K562 (cell line): ENCODE data around the gene GCN1. TPM values are rescaled to one million over a fixed set of nuclear protein-coding genes. Genes with fewer than 3 reads are reported as not detected.
"Not testable (repeated sequence)": the region's sequence is repeated elsewhere in the genome, so short reads cannot be mapped to it uniquely, and the experiment has no call there.

Experiments
- ATAC-seq: fragments of 200-7000 bp; cut with Tn5 transposase; 3 replicates; pipeline ENCODE4 v1.9.1; 2020; ENCODE audit warnings: moderate library complexity
- BruUV-seq: library from RNA; stranded (reverse); fragments of 400-500 nt; replicated peaks from 2 replicates; lab custom pipeline; 2021; lab: Mats Ljungman, UMichigan
- CTCF ChIA-PET: fragments of 300-600 bp; formaldehyde crosslinking; extraction: SDS; loops from one replicate; lab custom pipeline; 2021; ENCODE audit warnings: low intra/inter-chr PET ratio; lab: Yijun Ruan, JAX
- POLR2A ChIA-PET: fragments of 300-600, 350-650 bp; sonication (Branson Sonifier 250); formaldehyde crosslinking; extraction: SDS; loops from one replicate; lab custom pipeline; 2021; ENCODE audit warnings: antibody characterized with exemption, inconsistent platforms; lab: Yijun Ruan, JAX
- DNase-seq, 4 experiments: peaks; one replicate each; pipeline versions ENCODE4 v3.0.0 to v3.0.0-alpha.2; 2011 to 2018; ENCODE audit warnings: low spot score in 3 of 4, mixed read lengths in 3 of 4; ENCODE audit errors: extremely low read depth in 1 of 4
- FAIRE-seq: peaks from 2 replicates; lab custom pipeline; 2011; peaks lifted over from hg19 to GRCh38; lab: Jason Lieb, UNC
- H2AFZ ChIP-seq: 2 replicates; pipeline ENCODE4 v1.6.0; 2011; ENCODE audit warnings: low read depth, low read length, control low read depth, inconsistent platforms
- H3K27ac ChIP-seq: fragments of 200-600 bp; 3 replicates; pipeline ENCODE4 v1.8.0; 2011; ENCODE audit warnings: low read depth, mild to moderate bottlenecking, control low read depth, inconsistent platforms, low read length, moderate library complexity, mixed read lengths; ENCODE audit errors: extremely low read depth
- H3K27me3 ChIP-seq, 2 experiments: fragments of 300-600 bp in 1 of 2; 2 replicates in 1 of 2; 3 replicates in 1 of 2; pipeline versions ENCODE4 v1.6.0 to v1.8.0; 2011; ENCODE audit warnings: inconsistent platforms in 2 of 2, low read length in 2 of 2, mild to moderate bottlenecking in 1 of 2, mixed read lengths in 1 of 2, moderate library complexity in 1 of 2; ENCODE audit not compliant: control insufficient read depth in 2 of 2, insufficient read depth in 2 of 2
- H3K36me3 ChIP-seq: fragments of 300-600 bp; 3 replicates; pipeline ENCODE4 v1.8.0; 2011; ENCODE audit warnings: mild to moderate bottlenecking, low read length, inconsistent platforms; ENCODE audit not compliant: control insufficient read depth, insufficient read depth
- H3K4me1 ChIP-seq, 2 experiments: fragments of 200-600 bp in 1 of 2; replicated peaks in 1 of 2; 2 replicates in 1 of 2; 3 replicates in 1 of 2; pipeline versions ENCODE4 v1.5.1 to v1.8.0; 2011; ENCODE audit warnings: inconsistent platforms in 2 of 2, low read length in 2 of 2, mild to moderate bottlenecking in 1 of 2, mixed read lengths in 1 of 2, moderate library complexity in 1 of 2; ENCODE audit not compliant: control insufficient read depth in 2 of 2, insufficient read depth in 2 of 2
- H3K4me2 ChIP-seq: 2 replicates; pipeline ENCODE4 v1.6.1; 2011; ENCODE audit warnings: low read length, control low read depth, inconsistent platforms, mixed read lengths; ENCODE audit not compliant: insufficient read depth
- H3K4me3 ChIP-seq: fragments of 200-600 bp; sonication (generic), shearing (Covaris generic); 2 replicates; pipeline ENCODE4 v1.5.1; 2016; ENCODE audit warnings: control low read depth, inconsistent platforms
- H3K79me2 ChIP-seq: fragments of 200-600 bp; 3 replicates; pipeline ENCODE4 v1.8.0; 2011; ENCODE audit warnings: low read length, inconsistent platforms; ENCODE audit not compliant: control insufficient read depth, insufficient read depth
- H3K9ac ChIP-seq, 2 experiments: 2 replicates each; pipeline versions ENCODE4 v1.6.0 to v1.6.1; 2011; ENCODE audit warnings: low read depth in 2 of 2, low read length in 2 of 2, control low read depth in 1 of 2, inconsistent platforms in 1 of 2, mild to moderate bottlenecking in 1 of 2, mixed read lengths in 1 of 2; ENCODE audit not compliant: insufficient read depth in 1 of 2
- H3K9me1 ChIP-seq: one replicate; pipeline ENCODE4 v1.6.0; 2011; ENCODE audit warnings: inconsistent platforms, mild to moderate bottlenecking, low read length, moderate library complexity; ENCODE audit not compliant: control insufficient read depth, insufficient read depth
- H3K9me3 ChIP-seq: replicated peaks from 2 replicates; pipeline ENCODE4 v1.5.1; 2011; ENCODE audit warnings: low read depth, low read length, inconsistent platforms; ENCODE audit not compliant: control insufficient read depth, insufficient read depth
- H4K20me1 ChIP-seq: replicated peaks from 2 replicates; pipeline ENCODE4 v1.6.1; 2011; ENCODE audit warnings: low read length, inconsistent platforms, mixed read lengths; ENCODE audit not compliant: control insufficient read depth, insufficient read depth
- HDGF ChIP-seq: fragments of 450-650 bp; IDR thresholded peaks from 2 replicates; pipeline ENCODE4 v1.6.1; 2016
- PHB2 ChIP-seq: fragments of 450-650 bp; IDR thresholded peaks from 2 replicates; pipeline ENCODE4 v1.6.1; 2017; ENCODE audit warnings: low read depth
- POLR2A ChIP-seq: fragments of 450-650 bp; conservative IDR thresholded peaks from 2 replicates; pipeline ENCODE4 v1.6.1; 2016
- POLR2G ChIP-seq: fragments of 200-400 bp; formaldehyde crosslinking; IDR thresholded peaks from 2 replicates; pipeline ENCODE4 v1.6.1; 2017; ENCODE audit warnings: low read depth, mild to moderate bottlenecking, antibody characterized with exemption, low read length, moderate library complexity
- RAD51 ChIP-seq: fragments of 450-650 bp; IDR thresholded peaks from 2 replicates; pipeline ENCODE4 v1.7.1; 2016; ENCODE audit warnings: low read depth, mild to moderate bottlenecking, borderline replicate concordance
- RBFOX2 ChIP-seq: fragments of 200-400 bp; formaldehyde crosslinking; IDR thresholded peaks from 2 replicates; pipeline ENCODE4 v1.6.1; 2017; ENCODE audit warnings: low read depth, mild to moderate bottlenecking, low read length, moderate library complexity
- RBM22 ChIP-seq: fragments of 200-400 bp; formaldehyde crosslinking; IDR thresholded peaks from 2 replicates; pipeline ENCODE4 v1.6.1; 2018; ENCODE audit warnings: low read length, low read depth; ENCODE audit not compliant: poor library complexity, severe bottlenecking
- ZNF239 ChIP-seq: fragments of 250-450 bp; sonication (Bioruptor Pico); IDR thresholded peaks from 2 replicates; pipeline ENCODE4 v1.4.0; 2020; ENCODE audit warnings: mild to moderate bottlenecking
- ZNF384 ChIP-seq: IDR thresholded peaks from 2 replicates; pipeline ENCODE4 v1.6.1; 2012; ENCODE audit warnings: low read depth, low read length, improper control_type of control experiment
- WGBS: fragments of 100-300 bp; shearing (Covaris generic); methylation state at CpG from one replicate; pipeline ENCODE4 v1.1.6; 2016; ENCODE audit warnings: low coverage, mixed read lengths; ENCODE audit not compliant: insufficient coverage; ENCODE audit errors: missing lambda C conversion rate; 5-methylcytosine and 5-hydroxymethylcytosine counted together
- in situ Hi-C: fragments of 300-500 bp; cut with MboI; formaldehyde crosslinking; loops from 4 replicates; pipeline ENCODE4 v1.15.0; 2018; ENCODE audit warnings: inconsistent platforms, mixed read lengths
- intact Hi-C: fragments of 100-400 bp; cut with micrococcal nuclease; formaldehyde crosslinking; loops from 2 replicates; pipeline ENCODE4 v1.14.2; 2022
- polyA plus RNA-seq, 8 experiments: library from polyadenylated mRNA; depleted of rRNA in 4 of 8; stranded (reverse) in 5 of 8; unstranded in 3 of 8; fragments of >200 nt; fragmentation: Nextera tagmentation in 2 of 8; fragmentation: Illumina TruSeq in 1 of 8; extraction: Ambion mirVana in 2 of 8; extraction: Trizol in 1 of 8; gene quantifications; 2 replicates each; pipeline versions ENCODE4 v1.2.1 to v1.2.3, GENCODE V29; 2011 to 2014; ENCODE audit warnings: inconsistent platforms in 1 of 8, missing spikeins in 1 of 8
- total RNA-seq, 7 experiments: library from RNA; depleted of rRNA in 6 of 7; stranded (reverse); fragments of >200 nt in 6 of 7; fragmentation: Illumina TruSeq in 2 of 7; extraction: Trizol in 2 of 7; gene quantifications; 2 replicates each; pipeline versions ENCODE4 v1.2.1 to v1.2.3, GENCODE V29; 2011 to 2021; ENCODE audit warnings: low replicate concordance in 1 of 7
- TF ChIP-seq, protein P1 (sequence below): conservative IDR thresholded peaks from 2 replicates; pipeline ENCODE4 v1.6.1; 2011; ENCODE audit warnings: low read depth, mild to moderate bottlenecking, low read length; ENCODE audit not compliant: control insufficient read depth
- TF ChIP-seq, protein P2 (sequence below): sonication (generic); formaldehyde crosslinking; IDR thresholded peaks from 2 replicates; pipeline ENCODE4 v1.5.0; 2020; ENCODE audit warnings: missing genetic modification reagents

Gene GCN1
- total and polyA plus RNA-seq, 9 of the 15 experiments (the other 6 are each of a cell fraction or from before 2014, with no cell fraction given) = 11.9 to 190 (median 51.7) TPM

DNA sequence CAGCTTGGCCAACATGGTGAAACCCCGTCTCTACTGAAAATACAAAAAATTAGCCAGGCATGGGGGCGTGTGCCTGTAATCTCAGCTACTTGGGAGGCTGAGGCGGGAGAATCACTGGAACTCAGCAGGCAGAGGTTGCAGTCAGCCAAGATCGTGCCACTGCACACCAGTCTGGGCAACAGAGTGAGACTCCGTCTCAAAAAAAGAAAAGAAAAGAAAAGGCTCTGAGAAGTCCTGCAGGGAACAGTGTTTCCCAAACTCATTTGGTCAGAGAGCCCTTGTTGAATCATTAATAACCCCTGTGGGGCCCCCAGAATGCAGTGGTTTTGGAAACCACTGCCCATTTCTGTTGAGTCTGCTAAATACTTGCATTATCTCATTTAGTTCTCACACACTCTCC lies 18.7 kb upstream of the GCN1 start:
- TF ChIP-seq POLR2A (0 out of 2 replicates have a peak, but pooled peaks have one; percentile 17), ZNF239 (CRISPR knock-in tag) (peak; percentile 89)
- TF ChIP-seq, all 486 proteins: peak for 2; not testable (repeated sequence) for 484
- ATAC-seq, H3K4me3 ChIP-seq, H3K9ac ChIP-seq, intact Hi-C loops, in situ Hi-C loops, H3K79me2 ChIP-seq, H3K27me3 ChIP-seq, CTCF ChIA-PET, H2AFZ ChIP-seq, H3K9me1 ChIP-seq, DNase-seq, FAIRE-seq, H3K27ac ChIP-seq, H3K9me3 ChIP-seq, BruUV-seq, H3K4me2 ChIP-seq, H4K20me1 ChIP-seq: not testable (repeated sequence)
- 73% methylated on average over 5 of the region's 5 CpGs for WGBS
- POLR2A ChIA-PET = interaction anchor here (0.6 to 5.3 kb wide), 4 partner anchors 12 to 78 kb away, joined by 3 to 70 read pairs (median 4); partner anchors contain the start of genes RNU4-2 and RPLP0
- peaks cover 55% of the 10 kb centered on the region; the same call in 2 of the 3 replicates for H3K36me3 ChIP-seq
- peaks cover 0 to 34% of the 10 kb centered on the region in 2 experiments; a peak in 2 of 5 replicates for H3K4me1 ChIP-seq

DNA sequence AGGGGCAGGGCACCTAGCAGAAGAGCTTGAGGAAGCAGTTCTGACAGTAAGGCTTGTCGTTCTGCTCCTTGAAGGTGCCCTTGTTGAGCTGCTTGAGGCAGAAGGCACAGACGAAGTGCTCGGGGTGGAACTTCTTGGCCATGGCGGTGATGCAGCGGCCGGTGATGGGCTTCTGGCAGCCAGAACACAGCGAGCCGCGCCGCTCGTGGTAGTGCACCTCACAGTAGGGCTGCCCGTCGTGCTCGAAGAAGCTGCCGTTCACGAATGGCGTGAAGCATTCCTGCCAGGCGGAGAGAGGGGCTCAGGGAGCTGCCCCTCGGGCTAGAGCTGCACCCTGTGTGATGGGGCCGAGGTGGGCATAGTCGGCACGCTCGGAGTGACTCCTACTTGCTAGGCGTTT lies 17.8 kb upstream of the GCN1 start:
- in situ Hi-C loops = no loop called here
- POLR2A ChIA-PET = interaction anchor here (0.5 to 5.3 kb wide), 5 partner anchors 11 to 112 kb away, joined by 3 to 70 read pairs (median 3); partner anchors contain the start of genes RNU4-2 and RPLP0

More for the DNA sequence above, 17.8 kb upstream of the GCN1 start:
- H3K9me1 ChIP-seq = no peaks in the 10 kb centered on the region
- no peak overlapping the region for H3K27ac ChIP-seq
- no TSS peak for BruUV-seq
- H3K27me3 ChIP-seq = no peaks in the 10 kb centered on the region
- peaks cover 59% of the 10 kb centered on the region; the same call in 2 of the 3 replicates for H3K36me3 ChIP-seq
- whole genome bisulfite sequencing = 95% methylated on average over 13 of the region's 24 CpGs
- intact Hi-C loops = no loop called here
- no peak overlapping the region for H2AFZ ChIP-seq
- TF ChIP-seq, protein P1, sequence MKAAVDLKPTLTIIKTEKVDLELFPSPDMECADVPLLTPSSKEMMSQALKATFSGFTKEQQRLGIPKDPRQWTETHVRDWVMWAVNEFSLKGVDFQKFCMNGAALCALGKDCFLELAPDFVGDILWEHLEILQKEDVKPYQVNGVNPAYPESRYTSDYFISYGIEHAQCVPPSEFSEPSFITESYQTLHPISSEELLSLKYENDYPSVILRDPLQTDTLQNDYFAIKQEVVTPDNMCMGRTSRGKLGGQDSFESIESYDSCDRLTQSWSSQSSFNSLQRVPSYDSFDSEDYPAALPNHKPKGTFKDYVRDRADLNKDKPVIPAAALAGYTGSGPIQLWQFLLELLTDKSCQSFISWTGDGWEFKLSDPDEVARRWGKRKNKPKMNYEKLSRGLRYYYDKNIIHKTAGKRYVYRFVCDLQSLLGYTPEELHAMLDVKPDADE = no peak
- no peak for TF ChIP-seq PHB2
- TF ChIP-seq HDGF = no peak
- TF ChIP-seq RBM22 = peak; percentile 66
- TF ChIP-seq RAD51 = no peak
- TF ChIP-seq, protein P2, sequence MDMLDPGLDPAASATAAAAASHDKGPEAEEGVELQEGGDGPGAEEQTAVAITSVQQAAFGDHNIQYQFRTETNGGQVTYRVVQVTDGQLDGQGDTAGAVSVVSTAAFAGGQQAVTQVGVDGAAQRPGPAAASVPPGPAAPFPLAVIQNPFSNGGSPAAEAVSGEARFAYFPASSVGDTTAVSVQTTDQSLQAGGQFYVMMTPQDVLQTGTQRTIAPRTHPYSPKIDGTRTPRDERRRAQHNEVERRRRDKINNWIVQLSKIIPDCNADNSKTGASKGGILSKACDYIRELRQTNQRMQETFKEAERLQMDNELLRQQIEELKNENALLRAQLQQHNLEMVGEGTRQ (CRISPR knock-in tag) = no peak
- no peak for TF ChIP-seq ZNF384
- TF ChIP-seq RBFOX2 = peak; percentile 47; the same call in 1 of the 2 replicates
- TF ChIP-seq POLR2G = peak; percentile 67
- H3K4me1 ChIP-seq = peaks cover 0 to 34% of the 10 kb centered on the region in 2 experiments; a peak in 2 of 5 replicates
- no peak overlapping the region for H3K4me2 ChIP-seq
- no peak overlapping the region for H3K4me3 ChIP-seq
- FAIRE-seq (no peak), ATAC-seq (no peak), DNase-seq (no peak)
- H3K79me2 ChIP-seq = no peaks in the 10 kb centered on the region
- no peaks in the 10 kb centered on the region for H3K9me3 ChIP-seq
- CTCF ChIA-PET = no interaction called here
- H4K20me1 ChIP-seq = no peaks in the 10 kb centered on the region
- no peak overlapping the region; a peak in 1 of 4 replicates for H3K9ac ChIP-seq
